Measurements from ENCODE around the gene SIGLEC7. TPM values are rescaled to one million over a fixed set of nuclear protein-coding genes. Genes with fewer than 3 reads are reported as not detected.

Gene SIGLEC7
- polyA plus RNA-seq, 1 of the 3 experiments (the other 2 are of a cell fraction), result not detected

- Histone ChIP-seq H3K4me2 (no peak overlapping the region), H3K27me3 (ENCODE audit: insufficient read depth) (peaks cover 28% of the 10 kb centered on the region), H3K9ac (no peak overlapping the region), H2AFZ (ENCODE audit: low read depth) (no peak overlapping the region), H3K4me3 (ENCODE audit: low read depth in 2 of 2, low read length in 1 of 2) (no peak overlapping the region; a peak in 1 of 4 replicates), H3K27ac (ENCODE audit: low read depth in 2 of 2, low read length in 1 of 2) (no peak overlapping the region), H3F3A (replicated peaks; ENCODE audit: insufficient read depth) (no peaks in the 10 kb centered on the region), H3K4me1 (ENCODE audit: control insufficient read depth in 1 of 2, insufficient read depth in 2 of 2, low read depth in 1 of 2, low read length in 1 of 2) (no peaks in the 10 kb centered on the region), H4K20me1 (ENCODE audit: insufficient read depth) (no peaks in the 10 kb centered on the region), H3K79me2 (ENCODE audit: insufficient read depth) (no peaks in the 10 kb centered on the region), H3K36me3 (replicated peaks in 1 of 2; ENCODE audit: control insufficient read depth in 1 of 2, insufficient read depth in 2 of 2, low read length in 1 of 2) (no peaks in the 10 kb centered on the region), H3K9me2 (no peaks in the 10 kb centered on the region), H3K9me3 (no peaks in the 10 kb centered on the region)
- DNase-seq, result peak; percentile 47
- TF ChIP-seq FOXJ3 (CRISPR knock-in tag; IDR thresholded peaks at IDR 0.05) (no peak), RCOR1 (IDR thresholded peaks at IDR 0.05; ENCODE audit: low read length) (no peak), SMC3 (IDR thresholded peaks at IDR 0.05; ENCODE audit: low read depth, low read length) (peak; percentile 31), RAD21 (IDR thresholded peaks at IDR 0.05; ENCODE audit: low read length) (peak; percentile 49), CTCF (IDR thresholded peaks at IDR 0.05) (peak; percentile 72)
- ChIA-PET POLR2A (no interaction called here), CTCF (interaction anchor here (0.7 to 2.7 kb wide), 18 partner anchors 9 to 502 kb away, joined by 3 to 12 read pairs (median 4); no protein-coding TSS in a partner anchor)
- 11% methylated on average over 7 of the region's 7 CpGs for WGBS (ENCODE audit: low lambda C conversion rate)
Measured at GRCh38 chr19:51158474-51159129, 16.5 kb downstream of the SIGLEC7 start.

GRCh38 chr19:51159656-51160055, 17.6 kb downstream of the SIGLEC7 start:
- Histone ChIP-seq H3K4me2 (no peak overlapping the region), H3K36me3 (replicated peaks in 1 of 2; ENCODE audit: control insufficient read depth in 1 of 2, insufficient read depth in 2 of 2, low read length in 1 of 2) (no peaks in the 10 kb centered on the region), H3K9me2 (no peaks in the 10 kb centered on the region), H3K4me3 (ENCODE audit: low read depth in 2 of 2, low read length in 1 of 2) (no peak overlapping the region), H3F3A (replicated peaks; ENCODE audit: insufficient read depth) (no peaks in the 10 kb centered on the region), H2AFZ (ENCODE audit: low read depth) (no peak overlapping the region), H3K79me2 (ENCODE audit: insufficient read depth) (no peaks in the 10 kb centered on the region), H3K9ac (no peak overlapping the region), H3K27me3 (ENCODE audit: insufficient read depth) (peaks cover 20% of the 10 kb centered on the region), H3K27ac (ENCODE audit: low read depth in 2 of 2, low read length in 1 of 2) (no peak overlapping the region), H3K4me1 (ENCODE audit: control insufficient read depth in 1 of 2, insufficient read depth in 2 of 2, low read depth in 1 of 2, low read length in 1 of 2) (no peaks in the 10 kb centered on the region), H4K20me1 (ENCODE audit: insufficient read depth) (no peaks in the 10 kb centered on the region), H3K9me3 (no peaks in the 10 kb centered on the region)
- ChIA-PET CTCF (interaction anchor here (1.8 kb wide), 2 partner anchors 10 to 11 kb away, joined by 7 to 10 read pairs; no protein-coding TSS in a partner anchor), POLR2A (no interaction called here)
- DNase-seq, result no peak
- 7% methylated on average over 4 of the region's 4 CpGs for WGBS (ENCODE audit: low lambda C conversion rate)
- TF ChIP-seq POLR2AphosphoS5 (IDR thresholded peaks at IDR 0.05; ENCODE audit: low read depth, low read length) (no peak), RFX5 (IDR thresholded peaks at IDR 0.05; ENCODE audit: low read length) (no peak), MXI1 (IDR thresholded peaks at IDR 0.05; ENCODE audit: low read depth, low read length) (no peak), CHD2 (IDR thresholded peaks at IDR 0.05; ENCODE audit: low read length, partially characterized antibody) (no peak), TEAD4 (IDR thresholded peaks at IDR 0.05; ENCODE audit: borderline replicate concordance, insufficient read depth) (no peak), EP300 (IDR thresholded peaks at IDR 0.05; ENCODE audit: borderline replicate concordance in 1 of 2, low read depth in 1 of 2, low read length in 1 of 2) (no peak), MAX (IDR thresholded peaks at IDR 0.05; ENCODE audit: low read depth) (no peak), PBX3 (IDR thresholded peaks at IDR 0.05) (no peak), FOXJ3 (CRISPR knock-in tag; IDR thresholded peaks at IDR 0.05) (no peak), RAD21 (IDR thresholded peaks at IDR 0.05; ENCODE audit: low read length) (no peak), IRF3 (IDR thresholded peaks at IDR 0.05; ENCODE audit: low read depth, low read length) (no peak), FOSL2 (IDR thresholded peaks at IDR 0.05; ENCODE audit: borderline replicate concordance, low read depth) (no peak), RCOR1 (IDR thresholded peaks at IDR 0.05; ENCODE audit: low read length) (no peak), GATA2 (CRISPR knock-in tag; IDR thresholded peaks at IDR 0.05) (no peak), CTCF (IDR thresholded peaks at IDR 0.05) (no peak)

Data from SK-N-SH (cell line).